D721Med (cell line): ENCODE data around the gene KIAA1210.

Experiments
- DNase-seq: peaks from one replicate; pipeline ENCODE4 v3.0.0; 2011; ENCODE audit warnings: low spot score; ENCODE audit not compliant: insufficient read length
- FAIRE-seq: peaks from 2 replicates; lab custom pipeline; 2011; peaks lifted over from hg19 to GRCh38; lab: Jason Lieb, UNC
- CTCF ChIP-seq: IDR thresholded peaks from 2 replicates; pipeline ENCODE4 v1.5.1; 2012; ENCODE audit warnings: mild to moderate bottlenecking, control low read depth; ENCODE audit not compliant: insufficient read depth; ENCODE audit errors: missing control alignments

Gene KIAA1210

GRCh38 chrX:119067023-119067739 lies 60.4 kb downstream of the KIAA1210 start:
- FAIRE-seq (no peak), DNase-seq (no peak)
- peak; percentile 47 for TF ChIP-seq CTCF

- FAIRE-seq (no peak), DNase-seq (no peak)
- TF ChIP-seq CTCF: no peak
Measured at GRCh38 chrX:119063428-119063827, 64.2 kb downstream of the KIAA1210 start.

GRCh38 chrX:119062750-119063374 lies 64.8 kb downstream of the KIAA1210 start:
- TF ChIP-seq CTCF: no peak
- FAIRE-seq (no peak), DNase-seq (no peak)

- TF ChIP-seq CTCF: no peak
- no peak for FAIRE-seq
- no peak for DNase-seq
Measured at GRCh38 chrX:119055687-119056086, 71.9 kb downstream of the KIAA1210 start.

GRCh38 chrX:119045884-119046283 lies 81.7 kb downstream of the KIAA1210 start:
- DNase-seq (no peak), FAIRE-seq (no peak)
- no peak for TF ChIP-seq CTCF

- DNase-seq (no peak), FAIRE-seq (no peak)
- TF ChIP-seq CTCF: no peak
Measured at GRCh38 chrX:119042996-119043395, 84.6 kb downstream of the KIAA1210 start.

- FAIRE-seq (no peak), DNase-seq (no peak)
- TF ChIP-seq CTCF: no peak
Measured at GRCh38 chrX:119042040-119042439, 85.6 kb downstream of the KIAA1210 start.
